ENCODE data around the gene OSGIN1.
"Not testable (repeated sequence)": the region's sequence is repeated elsewhere in the genome, so short reads cannot be mapped to it uniquely, and the experiment has no call there.

The OSGIN1 gene

DNA sequence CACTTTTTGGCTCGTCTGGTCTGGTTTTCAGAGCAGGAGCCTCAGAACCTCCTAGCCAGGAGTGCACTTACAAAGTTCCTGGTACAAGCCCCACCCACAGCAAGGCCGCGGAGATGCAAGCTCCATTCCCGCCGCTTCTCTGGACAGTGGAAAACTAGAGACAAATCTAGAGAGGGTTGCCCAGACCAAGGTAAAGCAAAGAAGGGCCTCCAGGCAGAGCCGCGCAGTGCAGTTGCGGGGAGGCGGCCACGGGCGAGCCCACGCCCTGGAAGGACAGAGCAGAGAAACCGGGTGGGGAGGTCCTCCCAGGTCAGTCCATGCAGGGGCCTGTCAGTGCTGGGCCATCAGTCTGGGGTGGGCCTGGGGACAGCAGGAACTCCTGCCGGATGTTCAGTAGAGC lies 11.0 kb upstream of the OSGIN1 start:
- no peak for DNase-seq

DNA sequence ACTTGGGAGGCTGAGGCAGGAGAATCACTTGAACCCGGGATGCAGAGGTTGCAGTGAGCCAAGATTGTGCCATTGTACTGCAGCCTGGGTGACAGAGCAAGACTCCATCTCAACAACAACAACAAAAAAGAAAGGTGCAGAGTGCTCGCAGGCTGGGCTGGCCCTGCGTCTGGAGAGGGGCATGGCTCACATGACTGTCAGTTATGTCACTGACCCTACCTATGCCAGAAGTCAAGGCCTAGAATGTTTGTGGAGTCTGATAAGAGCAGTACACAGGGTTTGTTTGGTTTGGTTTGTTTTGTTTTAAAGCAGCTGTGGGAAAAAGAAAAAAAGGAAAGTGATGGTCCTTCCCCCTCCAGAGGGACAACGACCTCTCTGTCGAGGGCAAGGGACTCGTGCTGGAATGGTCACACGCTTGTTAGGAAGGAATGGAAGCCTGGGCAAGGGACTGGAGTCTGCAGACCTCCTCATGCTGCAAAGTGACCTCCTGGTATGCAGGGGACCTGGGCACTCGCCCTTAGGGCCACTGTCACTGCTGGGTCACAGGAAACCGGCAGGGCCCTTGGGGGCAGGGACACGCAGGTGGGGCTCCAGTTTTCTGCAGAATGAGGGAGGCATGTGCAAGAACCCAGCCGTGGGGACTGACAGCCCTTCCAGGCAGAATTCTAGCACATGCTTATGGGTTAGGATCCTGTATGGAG lies 10.1 kb upstream of the OSGIN1 start:
- no peak for DNase-seq

DNA sequence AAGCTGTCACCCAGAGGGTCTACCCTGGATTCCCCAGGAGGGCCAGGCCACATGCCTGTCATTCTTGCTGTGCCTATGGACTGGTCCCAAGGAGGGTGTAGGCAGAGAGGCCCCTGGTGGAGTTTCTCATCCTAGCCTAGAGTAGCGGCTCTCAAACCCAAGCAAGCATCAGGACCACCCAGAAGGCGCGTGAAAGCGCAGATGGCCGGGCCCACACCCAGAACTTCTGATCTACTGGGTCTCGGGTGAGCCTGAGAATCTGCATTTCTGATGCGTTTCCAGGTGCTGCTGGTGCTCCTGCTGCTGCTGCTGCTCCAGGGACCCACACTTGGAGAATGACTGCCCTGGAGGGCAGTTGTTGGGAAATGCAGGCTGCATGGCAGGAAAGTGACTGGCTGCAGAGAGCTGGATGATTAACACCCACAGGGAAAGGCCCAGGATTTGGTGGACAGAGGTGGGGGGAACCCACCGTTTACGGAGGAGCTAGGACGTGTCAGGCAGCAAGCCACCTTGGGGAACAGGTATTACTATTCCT lies 9.5 kb upstream of the OSGIN1 start:
- DNase-seq = no peak

DNA sequence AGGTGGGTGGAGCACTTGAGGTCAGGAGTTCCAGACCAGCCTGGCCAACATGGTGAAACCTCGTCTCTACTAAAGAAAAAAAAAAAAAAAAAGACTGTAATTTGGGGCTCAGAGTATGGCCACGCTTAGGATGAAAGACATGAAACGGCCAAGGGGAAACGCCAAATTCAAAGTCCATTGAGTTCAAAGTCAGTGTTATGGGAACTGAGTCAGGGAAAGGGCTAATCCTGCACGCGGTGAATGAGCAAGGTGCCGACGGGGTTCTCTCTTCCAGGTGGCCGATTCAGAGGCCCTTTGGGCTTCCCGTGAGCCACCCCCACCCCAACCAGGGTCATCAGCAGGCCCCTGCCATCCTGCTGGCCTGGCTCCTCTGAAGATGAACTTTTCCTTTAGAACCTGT lies 7.5 kb upstream of the OSGIN1 start:
- DNase-seq = no peak

DNA sequence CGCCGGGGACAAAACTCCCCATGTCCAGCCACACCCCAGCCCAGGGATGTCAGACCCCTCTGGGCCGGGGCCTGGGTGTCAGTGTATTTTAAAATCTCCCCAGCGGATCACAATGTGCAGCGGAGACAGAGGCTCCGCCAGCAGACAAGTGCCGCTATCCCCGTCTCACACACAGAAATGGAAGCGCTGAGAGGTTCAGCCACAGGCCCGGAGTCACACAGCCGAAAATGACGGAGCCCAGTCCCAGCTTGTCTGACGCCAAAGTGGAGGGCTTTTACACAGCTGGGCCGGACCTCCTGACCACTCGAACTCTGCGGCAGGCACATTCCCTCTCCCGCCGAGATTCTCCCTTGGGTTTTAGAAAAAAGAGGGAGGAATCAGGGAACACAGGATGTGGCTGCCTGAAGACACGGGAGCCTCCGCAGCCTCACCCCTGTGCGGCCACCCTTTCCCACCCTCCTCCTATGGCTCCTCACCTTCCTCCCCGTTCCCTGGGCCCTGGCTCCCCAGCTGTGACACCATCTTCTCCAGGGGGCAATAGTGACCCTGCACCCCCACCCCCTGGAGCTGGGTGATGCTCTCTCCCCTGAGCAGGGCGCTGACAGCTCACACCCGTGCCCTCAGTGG lies 6.8 kb upstream of the OSGIN1 start:
- DNase-seq = no peak

DNA sequence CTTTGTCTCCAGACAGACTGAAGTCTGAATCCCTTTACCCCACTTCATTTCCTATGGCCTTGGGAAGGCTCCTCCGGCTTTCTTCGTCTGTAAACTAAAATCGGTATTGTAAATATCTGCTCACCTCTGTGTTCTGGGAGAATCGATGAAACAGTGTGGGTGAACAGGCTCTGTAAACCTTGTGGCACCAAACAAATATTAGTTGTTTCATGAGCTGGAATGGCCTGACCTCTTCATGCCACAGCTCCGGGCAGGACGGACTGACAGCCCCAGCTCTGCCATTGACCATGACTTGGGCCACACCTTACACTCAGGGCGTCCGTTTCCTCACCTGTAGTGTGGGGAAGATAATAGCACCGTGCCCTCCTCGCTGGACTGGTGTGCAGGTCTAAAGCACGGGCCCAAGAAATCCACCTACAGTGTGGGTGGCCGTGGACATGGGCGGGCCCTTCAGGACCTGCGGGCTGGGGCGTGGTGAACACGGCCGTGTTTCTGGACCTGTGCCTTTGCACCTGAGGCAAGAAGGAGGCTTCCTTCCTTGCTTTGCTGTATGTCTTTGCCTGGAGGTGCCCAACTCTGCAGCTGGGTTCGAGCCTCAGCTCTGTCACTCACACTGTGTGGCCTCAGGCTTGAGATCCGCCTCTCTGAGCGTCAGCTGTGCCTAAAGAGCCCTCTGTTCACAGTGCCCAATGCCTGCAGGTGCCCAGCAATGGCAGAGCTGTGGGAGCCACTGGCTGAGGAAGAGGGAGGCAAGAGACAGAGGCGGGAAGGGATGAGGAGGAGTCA lies 6.1 kb upstream of the OSGIN1 start:
- DNase-seq = no peak

DNA sequence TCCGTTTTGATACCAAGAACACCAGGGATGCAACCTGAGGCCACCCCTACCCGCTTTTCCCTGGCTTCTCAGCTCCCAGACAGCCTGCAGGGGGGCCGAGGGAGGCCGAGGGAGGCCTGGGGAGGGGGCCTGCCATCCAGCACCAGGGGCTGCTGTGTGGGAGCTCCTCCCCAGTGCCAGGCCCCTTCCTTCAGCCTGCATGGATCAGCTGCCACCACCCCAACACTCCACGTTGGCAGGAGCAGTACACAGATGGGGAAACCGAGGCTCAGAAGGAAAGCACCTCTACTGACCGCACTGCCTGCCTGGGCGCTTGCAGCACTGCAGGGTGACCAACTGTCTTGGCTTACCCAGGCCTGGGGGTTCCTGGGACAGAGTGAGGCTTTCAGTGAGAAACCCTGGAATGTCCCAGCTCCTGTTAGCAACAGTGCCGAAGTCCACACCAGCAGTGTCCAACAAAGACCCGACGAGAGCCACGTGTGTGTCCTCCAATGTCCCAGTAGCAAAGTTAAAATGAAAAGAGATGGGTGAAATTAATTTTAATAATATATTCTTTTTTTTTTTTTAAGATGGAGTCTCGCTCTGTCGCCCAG lies 5.3 kb upstream of the OSGIN1 start:
- no peak for DNase-seq

DNA sequence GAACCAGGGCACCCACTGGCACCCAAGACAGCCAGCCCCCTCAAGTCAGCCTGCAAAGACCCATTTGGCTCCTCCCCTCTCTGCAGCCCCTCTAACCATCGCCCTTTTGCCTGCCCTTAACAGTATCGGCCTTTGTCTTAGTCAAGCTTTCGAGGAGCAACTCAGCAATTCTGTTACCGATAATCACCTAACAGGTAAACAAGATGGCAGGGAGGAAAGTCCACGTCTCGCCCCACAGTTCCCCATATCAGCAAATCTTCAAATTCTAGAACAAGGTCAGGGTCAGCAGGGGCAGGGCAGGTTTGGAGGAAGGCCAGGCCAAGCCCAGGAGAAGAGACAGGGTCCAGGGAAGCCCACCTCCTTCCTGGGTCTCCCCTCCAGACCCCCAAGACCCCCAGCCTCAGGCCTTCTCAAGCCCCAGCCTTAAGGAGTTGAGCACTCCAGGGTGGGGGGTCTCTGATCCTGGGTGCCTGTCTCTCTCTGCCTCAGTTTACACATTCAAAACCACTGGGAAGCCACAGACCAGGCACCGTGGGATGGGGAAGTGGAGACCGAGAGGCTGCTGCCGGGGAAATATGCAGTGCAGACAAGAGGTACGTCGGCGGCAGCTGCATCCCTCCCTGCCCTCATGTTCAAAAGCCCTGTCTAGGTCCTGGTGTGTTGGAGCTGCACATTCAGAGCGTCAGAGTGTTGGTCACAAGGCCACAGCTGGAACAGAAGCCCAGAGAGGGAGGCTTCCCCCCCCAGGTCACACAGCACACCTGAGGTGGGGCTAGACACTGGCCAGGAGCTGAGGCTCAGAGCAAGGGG lies 3.9 kb upstream of the OSGIN1 start:
- no peak for DNase-seq

DNA sequence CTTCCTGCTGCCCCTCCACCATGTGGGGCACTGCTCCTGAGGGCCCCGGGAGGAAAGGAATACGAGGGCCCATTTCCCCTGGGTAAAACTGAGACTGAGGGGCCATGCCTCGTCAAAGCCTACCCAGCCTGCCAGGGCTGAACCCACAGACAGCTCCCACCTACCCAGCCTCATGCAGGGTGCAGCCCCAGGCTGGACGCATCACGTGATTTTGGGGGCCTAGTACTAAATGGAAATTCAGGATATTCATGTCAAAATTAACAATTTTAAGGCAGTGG lies 3.4 kb upstream of the OSGIN1 start:
- no peak for DNase-seq

DNA sequence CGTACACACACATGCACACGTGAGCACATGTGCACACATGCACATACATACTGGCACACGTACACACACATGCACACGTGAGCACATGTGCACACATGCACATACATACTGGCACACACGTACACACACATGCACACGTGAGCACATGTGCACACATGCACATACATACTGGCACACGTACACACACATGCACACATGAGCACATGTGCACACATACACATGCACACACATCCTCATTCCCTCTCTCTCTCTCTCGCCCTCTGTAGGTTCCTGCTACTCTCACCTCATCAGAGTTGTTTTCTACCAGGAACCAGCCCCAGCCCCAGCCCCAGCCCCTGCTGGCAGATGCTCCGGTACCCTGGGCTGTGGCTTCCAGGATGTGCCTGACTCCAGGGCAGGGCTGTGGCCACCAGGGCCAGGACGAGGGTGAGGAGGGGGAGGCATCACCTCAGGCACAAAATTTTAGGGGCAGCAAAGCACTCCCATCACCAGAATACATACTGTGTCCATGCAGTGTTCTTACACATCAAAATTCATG lies 2.1 kb upstream of the OSGIN1 start:
- DNase-seq = not testable (repeated sequence)

DNA sequence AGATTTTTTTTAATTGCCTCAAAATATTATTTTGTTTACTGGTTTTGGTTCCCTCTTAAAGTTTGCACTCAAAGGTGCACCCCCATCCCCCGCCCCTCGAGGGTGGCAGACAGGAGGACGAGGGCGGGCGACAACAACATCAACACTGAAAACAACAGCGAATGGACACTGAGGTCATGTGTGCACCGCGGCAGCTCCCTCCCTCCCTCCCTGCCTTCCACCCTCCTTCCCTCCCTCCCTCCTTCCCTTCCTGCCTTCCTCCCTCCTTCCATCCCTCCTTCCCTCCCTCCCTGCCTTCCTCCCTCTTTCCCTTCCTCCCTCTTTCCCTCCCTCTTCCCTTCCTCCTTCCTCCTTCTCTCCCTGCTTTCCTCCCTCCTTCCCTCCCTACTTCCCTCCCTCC lies 1.5 kb upstream of the OSGIN1 start:
- no peak for DNase-seq

DNA sequence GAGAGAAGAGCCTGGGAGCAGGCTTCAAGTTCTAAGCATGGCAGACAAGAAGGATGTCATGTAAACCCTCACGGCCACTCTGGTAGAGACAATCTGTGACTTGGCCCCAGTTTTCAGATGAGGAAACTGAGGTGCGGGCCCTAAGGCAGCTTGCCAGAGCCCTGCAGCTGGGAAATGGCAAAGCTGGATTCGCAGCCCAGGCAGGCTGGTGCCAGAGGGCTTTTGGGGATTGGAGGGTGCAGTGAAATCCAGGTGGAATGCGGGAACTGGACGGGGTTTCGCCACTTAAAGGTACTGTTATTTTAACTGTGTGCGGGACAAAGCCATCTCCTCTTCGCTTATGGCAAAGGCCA lies 477 bp upstream of the OSGIN1 start:
- no peak for DNase-seq

DNA sequence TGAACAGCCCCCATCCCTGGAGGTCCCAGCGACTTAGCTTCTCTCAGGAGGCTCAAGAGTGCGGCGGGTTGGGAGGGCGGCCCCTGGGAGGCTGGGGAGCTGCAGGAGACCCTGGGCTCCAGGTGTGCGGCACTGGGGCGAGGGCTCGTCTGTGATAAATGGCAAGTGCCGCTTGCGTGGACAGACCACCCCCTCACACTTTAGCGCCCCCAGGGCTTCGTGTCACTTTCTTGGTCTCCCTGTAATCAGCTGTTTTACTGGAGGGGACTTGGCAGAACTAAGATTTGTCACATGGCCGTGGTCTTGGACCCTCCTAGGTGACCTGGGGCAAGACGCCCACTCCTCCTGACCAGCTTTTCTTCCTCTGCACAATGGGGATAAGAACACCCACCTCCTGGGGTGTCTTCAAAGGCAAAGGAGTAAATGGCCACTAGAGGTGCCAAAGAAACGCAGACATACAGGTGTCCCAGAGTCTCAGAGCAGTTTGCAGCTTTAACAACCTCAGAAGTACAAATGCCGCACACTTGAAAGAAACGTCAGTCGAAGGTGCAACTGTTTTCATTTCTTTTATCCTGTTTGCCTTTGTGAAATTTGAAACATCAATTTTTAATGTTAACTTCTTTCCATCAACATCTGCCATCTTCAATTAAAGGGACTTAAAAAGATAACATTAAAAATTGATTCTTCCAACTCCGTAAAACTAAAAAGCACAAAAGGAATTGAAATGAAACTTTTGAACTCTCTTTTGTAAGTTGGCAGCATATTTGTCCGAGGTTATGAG lies 946 bp downstream of the OSGIN1 start:
- no peak for DNase-seq

DNA sequence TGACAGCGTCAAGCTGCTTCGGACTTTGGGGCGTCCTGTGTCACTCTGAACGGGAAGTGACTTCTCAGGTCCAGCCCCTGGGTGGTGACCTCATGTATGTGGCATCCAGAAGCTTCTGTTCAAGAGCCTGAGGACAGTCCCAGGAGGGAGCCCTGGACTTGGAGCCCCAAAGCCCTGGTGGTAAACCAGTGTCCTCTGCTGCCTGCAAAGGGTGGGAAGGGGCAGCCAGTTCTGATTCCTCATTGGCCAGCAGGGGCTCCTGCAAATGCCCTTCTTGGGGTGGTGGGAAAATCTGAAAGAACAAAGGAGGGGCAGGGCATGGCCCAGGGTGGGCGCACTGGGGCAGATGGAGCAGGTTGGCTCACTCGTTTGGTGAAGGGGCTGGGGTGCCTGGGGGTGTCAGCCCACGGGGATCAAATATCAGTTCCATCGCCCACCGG lies 1.6 kb downstream of the OSGIN1 start:
- DNase-seq = peak; percentile 42

DNA sequence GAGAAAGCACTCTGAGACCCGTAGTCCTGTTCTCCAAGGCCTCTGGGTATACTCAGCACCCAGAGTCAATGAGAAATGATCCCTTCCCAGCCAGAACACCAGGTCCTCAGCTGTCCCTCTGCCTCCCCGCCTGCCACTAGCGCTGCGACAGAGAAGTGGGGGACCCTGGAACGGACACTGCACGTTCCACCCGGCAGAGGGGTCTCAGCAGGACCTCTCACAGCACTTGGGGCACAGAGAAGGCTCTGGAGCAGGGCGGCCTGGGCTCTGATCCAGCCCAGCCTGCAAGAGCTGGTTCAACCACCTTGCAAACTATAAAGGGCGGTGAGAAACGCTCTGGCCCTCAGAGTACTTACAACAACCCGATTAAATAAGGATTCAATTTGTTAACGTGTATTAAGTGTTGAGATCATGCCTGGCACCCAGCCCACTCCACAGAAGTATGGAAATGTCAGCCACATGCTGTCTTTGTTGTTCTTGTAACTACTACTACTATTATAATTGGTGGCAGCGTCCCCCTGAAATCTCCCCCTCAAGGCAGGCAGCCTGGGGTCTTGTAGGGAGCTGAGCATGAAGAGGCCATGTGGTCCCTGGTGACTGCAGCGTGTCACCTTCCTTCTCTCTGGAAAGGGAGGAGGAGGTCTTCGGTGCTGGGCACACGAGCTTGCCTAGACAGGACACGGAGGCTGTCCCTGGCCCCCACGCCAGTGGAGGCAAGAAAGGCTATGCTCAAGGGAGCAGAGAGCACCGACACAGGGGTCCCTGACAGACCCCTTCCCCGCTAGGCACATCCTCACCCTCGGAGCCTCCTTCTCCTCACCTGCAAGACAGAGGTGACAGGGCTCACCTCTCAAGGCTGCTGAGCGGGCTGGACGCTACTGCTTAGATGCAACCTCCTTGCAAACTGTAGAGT lies 2.4 kb downstream of the OSGIN1 start:
- no peak for DNase-seq

DNA sequence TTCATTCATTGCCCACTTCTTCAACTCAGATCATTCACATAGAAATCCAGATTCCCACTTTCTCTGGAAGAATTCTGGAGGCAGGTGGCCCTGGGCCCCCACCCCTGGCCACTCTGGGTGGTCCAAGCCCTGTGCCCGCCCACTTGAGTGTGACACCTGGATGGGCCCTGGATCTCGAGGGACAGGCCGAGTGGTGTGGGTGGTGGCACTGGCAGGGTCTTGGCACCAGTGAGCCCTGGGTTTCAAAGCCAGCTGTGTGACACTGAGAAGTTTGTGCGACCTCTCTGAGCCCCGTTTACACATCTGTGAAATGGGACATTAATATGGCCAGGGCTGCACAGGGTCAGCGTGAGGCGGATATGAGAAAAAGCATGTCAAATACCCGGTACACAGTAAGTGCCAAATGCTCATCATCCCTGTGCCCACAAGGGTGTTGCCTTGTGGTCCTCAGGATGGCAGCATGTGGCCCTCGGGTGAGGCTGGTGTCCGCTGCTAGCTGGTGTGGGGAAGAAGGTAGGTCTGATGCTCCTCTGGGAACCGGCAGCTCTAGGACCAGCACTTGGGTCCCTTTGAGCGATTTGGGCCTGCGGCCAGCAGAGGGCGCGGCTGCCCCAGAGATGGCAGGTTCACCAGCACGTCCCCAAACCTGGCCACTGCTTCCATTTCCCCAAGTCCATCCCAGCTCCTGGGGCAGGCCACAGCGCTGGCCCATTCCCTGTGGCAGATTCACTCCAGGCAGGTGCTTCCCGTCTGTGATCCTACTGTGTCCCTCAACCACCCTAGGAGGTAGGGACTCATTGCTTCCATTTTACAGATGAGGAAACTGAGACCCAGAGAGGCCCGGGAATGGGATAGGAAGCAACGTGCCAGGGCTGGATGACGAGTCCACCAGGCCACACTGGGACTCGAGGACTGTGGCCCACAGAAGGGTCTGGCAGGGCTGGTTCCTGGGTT lies 3.6 kb downstream of the OSGIN1 start:
- peak; percentile 64 for DNase-seq

DNA sequence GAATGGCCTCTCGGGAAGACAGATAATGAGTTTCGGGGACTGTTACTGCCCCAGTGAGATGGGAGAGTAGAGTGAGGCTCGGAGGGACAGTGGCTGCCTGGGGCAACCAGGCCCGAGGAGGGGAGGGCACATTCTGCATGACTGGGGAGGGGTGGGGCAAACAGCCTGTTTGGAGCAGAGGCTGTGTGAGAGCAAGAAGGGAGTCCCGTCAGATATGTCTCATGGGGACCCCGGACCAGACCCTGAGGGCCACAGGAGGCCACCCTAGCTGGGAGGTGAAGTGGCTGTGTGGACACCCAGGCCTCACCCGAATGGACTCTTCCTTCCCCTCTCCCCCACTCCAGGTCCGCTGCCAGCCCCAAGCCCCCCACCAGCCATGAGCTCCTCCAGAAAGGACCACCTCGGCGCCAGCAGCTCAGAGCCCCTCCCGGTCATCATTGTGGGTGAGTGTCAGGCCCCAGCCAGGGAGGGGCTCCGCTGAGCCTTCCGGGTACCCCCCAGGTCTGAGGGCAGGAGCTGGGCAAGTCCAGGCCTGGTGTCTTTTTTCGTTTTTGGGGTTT lies 4.3 kb downstream of the OSGIN1 start:
- DNase-seq = no peak

DNA sequence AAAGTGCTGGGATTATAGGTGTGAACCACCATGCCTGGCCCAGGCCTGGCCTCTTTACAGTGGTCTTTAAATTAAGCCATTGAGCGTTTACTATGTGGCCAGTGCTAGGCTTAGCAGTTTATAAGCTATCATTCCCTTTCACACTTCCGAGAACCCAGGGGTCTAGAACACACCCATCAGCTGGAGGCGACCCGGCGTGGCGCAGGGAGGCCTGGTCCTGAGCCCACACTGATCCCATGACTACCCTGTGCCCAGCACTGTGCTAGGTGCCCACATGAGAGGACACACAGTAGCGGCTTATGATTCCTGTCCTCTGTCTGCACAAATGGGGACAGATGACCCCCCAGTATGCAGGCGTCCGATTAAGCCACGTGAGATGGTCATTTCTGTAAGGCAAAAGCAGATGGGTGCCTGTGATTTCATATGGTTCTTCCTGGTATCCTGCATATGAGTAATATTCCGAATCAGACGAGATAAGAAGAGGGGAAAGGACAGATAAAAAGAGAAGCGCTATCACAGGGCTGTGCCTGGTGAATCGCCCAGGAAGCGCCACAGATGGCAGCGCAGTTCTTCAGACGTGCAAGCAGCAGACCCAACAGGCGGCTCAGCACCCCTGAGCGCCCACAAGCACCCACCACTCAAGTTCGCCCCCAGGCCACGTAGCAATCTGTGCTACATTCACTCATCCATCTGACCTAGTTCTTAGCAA lies 5.3 kb downstream of the OSGIN1 start:
- DNase-seq = no peak

Measured in CD4-positive, alpha-beta T cell treated with Interferon gamma for 1 hour (primary cell).